Muscle layer of duodenum (tissue), 2 donors: ENCODE results near the gene TMF1.

Source experiments
- H3K27ac ChIP-seq: one replicate; pipeline ENCODE4 v1.7.0; 2013; ENCODE audit warnings: mild to moderate bottlenecking, low read length
- H3K27me3 ChIP-seq: one replicate; pipeline ENCODE4 v1.7.0; 2013; ENCODE audit warnings: low read depth, mild to moderate bottlenecking, control low read depth, low read length
- H3K36me3 ChIP-seq, 2 donors: one replicate each; pipeline ENCODE4 v1.7.0; 2013; ENCODE audit warnings: low read length in 2 of 2, control low read depth in 1 of 2, mild to moderate bottlenecking in 1 of 2; ENCODE audit not compliant: insufficient read depth in 2 of 2, control insufficient read depth in 1 of 2
- H3K4me1 ChIP-seq, 2 donors: one replicate each; pipeline ENCODE4 v1.7.0; 2013; ENCODE audit warnings: low read length in 2 of 2, mild to moderate bottlenecking in 2 of 2, control low read depth in 1 of 2, moderate library complexity in 1 of 2; ENCODE audit not compliant: insufficient read depth in 2 of 2, control insufficient read depth in 1 of 2
- H3K4me3 ChIP-seq, 2 donors: one replicate each; pipeline ENCODE4 v1.7.0; 2013; ENCODE audit warnings: low read length in 2 of 2, low read depth in 1 of 2, mild to moderate bottlenecking in 1 of 2
- H3K9me3 ChIP-seq, 2 donors: one replicate each; pipeline ENCODE4 v1.7.0; 2013; ENCODE audit warnings: low read length in 2 of 2, control low read depth in 1 of 2, mild to moderate bottlenecking in 1 of 2; ENCODE audit not compliant: control insufficient read depth in 1 of 2
- donor health status: healthy.

TMF1 gene

DNA sequence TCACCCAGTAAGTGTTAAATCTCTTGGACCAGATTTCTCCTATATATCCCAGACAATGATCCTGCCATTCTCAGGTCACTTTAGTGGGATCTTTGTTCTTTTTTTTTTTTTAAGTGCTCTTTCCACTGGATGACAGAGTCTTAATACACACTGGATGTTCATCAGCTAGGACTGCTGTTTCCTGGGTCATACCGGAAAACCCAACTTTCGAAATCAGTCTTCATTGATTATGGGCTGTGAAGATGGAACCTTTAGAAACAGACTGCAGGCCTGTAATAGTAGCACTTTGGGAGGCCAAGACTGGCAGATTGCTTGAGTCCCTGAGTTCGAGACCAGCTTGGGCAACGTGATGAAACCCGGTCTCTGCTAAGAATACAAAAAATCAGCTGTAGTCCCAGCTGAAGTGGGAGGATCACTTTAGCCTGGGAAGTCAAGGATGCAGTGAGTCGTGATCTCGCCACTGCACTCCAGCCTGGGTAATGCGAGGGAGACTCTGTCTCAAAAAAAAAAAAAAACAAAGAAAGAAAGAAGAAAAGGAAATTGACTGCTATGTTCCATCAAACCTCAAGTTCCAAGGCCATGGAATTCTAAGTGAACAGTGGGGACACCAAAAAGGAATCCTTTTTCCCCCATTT lies 40.9 kb downstream of the TMF1 start:
- H3K9me3 ChIP-seq: no peaks in the 10 kb centered on the region
- H3K36me3 ChIP-seq: peaks cover 14 to 32% of the 10 kb centered on the region in 2 donors
- no peaks in the 10 kb centered on the region for H3K27me3 ChIP-seq
- peak overlapping the region; percentile 71 for H3K27ac ChIP-seq
- H3K4me3 ChIP-seq: no peak overlapping the region
- peaks cover 4 to 5% of the 10 kb centered on the region in 2 donors for H3K4me1 ChIP-seq

DNA sequence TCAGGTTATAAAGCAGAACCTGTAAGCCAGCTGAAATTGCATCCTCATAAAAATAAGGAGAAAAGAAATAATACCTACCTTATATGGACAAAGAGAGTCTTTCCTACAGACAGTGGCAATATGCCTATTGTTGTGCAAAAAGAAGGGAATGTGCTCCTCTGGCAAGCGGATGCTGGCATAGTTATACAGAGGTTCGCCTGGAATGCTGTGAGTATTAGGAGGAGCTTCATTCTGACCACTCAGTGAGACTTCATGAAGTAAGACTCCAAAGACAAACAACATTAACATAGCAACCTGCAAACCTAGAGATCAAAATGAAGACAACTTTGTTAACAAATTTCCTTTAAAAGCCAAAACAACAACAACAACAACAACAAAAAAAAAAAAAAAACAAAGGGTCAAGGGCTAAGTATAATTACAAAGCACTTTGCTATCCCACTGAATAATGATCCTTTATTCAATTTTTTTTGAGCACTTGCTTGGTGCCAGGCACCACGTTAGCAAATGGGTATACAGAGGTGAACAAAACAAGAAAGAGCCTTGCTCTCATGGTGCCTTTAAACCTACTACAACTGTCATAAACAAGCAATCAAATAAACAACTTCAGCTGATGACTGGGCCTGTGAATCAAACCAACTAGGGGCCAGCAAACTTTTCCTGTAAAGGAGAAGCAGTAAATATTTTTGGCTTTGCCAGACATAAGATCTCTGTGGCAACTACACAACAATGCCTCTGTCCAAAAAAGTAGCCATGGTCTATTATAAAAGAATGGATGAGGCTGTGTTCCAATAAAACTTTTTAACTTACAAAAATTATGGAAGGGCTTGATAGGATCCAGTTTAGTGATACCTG lies 42.3 kb downstream of the TMF1 start:
- Histone ChIP-seq H3K36me3 (peaks cover 14 to 44% of the 10 kb centered on the region in 2 donors), H3K9me3 (no peaks in the 10 kb centered on the region), H3K4me3 (peak overlapping the region in 1 of 2 donors; percentile 2), H3K4me1 (peaks cover 4 to 5% of the 10 kb centered on the region in 2 donors), H3K27me3 (no peaks in the 10 kb centered on the region), H3K27ac (peak overlapping the region; percentile 42)

DNA sequence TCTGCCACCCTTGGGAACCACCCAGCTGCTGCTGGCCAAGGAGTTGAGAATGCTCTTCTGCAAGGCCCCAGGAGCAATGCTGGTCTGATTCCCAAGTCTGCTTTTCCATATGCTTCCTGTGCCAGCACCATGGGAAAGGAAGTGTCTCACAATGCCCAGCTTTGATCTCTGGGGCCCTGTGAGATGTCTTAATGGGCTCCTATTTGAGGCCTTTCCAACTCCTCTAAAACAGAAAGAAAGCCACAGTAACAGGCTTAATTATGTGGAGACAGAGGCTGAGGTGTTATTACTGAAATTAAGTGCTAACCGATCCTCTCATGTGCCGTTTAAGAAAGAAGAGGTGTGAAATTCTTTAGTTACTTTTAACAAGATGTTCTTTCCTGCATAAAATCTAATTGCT lies 43.2 kb downstream of the TMF1 start:
- Histone ChIP-seq H3K4me1 (peaks cover 1 to 4% of the 10 kb centered on the region in 2 donors), H3K4me3 (peak overlapping the region in 1 of 2 donors; percentile 2), H3K27ac (no peak overlapping the region)

DNA sequence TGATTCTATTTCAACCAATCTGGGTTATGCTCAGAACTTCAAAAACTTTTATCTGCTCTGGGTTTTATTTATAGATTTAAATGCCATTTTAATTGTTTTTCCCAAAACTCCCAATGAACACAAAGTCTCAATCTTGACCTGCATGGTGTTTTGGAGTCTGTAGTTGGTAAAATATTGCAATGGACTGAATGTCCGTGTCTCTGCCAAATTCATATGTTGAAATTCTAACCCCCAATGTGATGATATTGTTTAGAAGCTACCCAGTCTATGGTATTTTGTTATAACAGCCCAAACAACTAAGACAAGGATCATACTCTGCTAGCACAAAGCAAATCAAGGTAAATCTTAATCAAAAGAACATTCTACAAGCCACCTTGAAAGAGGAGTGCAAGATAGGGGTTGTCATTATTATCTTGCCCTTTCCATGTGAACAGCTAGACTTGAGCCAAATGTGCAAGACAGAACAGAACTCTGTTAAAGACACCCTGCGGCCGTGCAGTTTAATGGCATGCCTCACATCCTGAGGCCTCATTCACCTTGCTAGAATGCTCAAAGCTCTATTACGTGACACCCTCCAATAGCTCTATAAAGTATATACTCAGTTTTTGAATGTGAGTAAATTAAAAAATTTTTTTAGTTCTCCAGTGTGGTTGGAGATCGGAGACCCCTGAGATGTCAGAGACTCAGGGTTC lies 46.2 kb downstream of the TMF1 start:
- peaks cover 14 to 69% of the 10 kb centered on the region in 2 donors for H3K36me3 ChIP-seq
- peaks cover 0 to 4% of the 10 kb centered on the region in 2 donors for H3K4me1 ChIP-seq
- H3K4me3 ChIP-seq: no peak overlapping the region
- H3K27ac ChIP-seq: no peak overlapping the region
- no peaks in the 10 kb centered on the region for H3K27me3 ChIP-seq
- H3K9me3 ChIP-seq: no peaks in the 10 kb centered on the region

More for the DNA sequence above, 43.2 kb downstream of the TMF1 start:
- Histone ChIP-seq H3K27me3 (no peaks in the 10 kb centered on the region), H3K9me3 (no peaks in the 10 kb centered on the region), H3K36me3 (peaks cover 14 to 52% of the 10 kb centered on the region in 2 donors)

DNA sequence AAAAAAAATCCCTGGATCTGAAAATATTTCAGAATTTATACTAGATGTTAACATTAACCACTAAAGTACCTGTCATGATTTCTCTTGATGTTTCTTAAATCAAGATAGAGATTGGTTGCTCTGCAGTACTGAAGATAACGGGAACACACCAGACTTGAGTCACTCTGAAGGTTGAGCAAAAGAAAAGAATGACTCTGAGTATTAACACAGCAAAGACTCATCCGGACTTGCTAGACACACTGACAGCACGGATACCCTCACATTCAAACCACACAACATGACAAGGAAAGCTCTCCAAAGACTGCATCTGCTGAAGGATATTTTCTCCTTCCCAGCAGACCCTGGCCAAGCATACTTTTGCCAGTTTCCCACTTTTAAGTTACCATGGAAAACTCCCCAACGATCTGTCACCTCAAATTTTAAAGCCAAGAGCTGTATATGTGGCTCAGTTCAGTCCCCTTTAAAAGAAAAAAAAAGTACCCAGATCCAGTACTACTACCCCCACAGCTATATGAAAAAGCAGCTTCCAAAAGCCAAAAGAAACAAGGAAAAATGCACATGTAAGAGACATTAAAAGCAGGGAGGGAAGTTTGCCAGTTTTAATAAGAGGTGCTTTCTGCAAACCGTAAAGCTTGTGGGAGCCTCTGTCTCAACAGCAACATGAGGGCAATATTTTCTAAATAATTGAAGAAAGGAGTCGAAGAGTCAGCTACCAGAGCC lies 46.9 kb downstream of the TMF1 start:
- H3K4me1 ChIP-seq: peaks cover 0 to 4% of the 10 kb centered on the region in 2 donors
- no peaks in the 10 kb centered on the region for H3K27me3 ChIP-seq
- peaks cover 14 to 66% of the 10 kb centered on the region in 2 donors for H3K36me3 ChIP-seq
- no peak overlapping the region for H3K27ac ChIP-seq
- H3K4me3 ChIP-seq: no peak overlapping the region
- H3K9me3 ChIP-seq: no peaks in the 10 kb centered on the region

DNA sequence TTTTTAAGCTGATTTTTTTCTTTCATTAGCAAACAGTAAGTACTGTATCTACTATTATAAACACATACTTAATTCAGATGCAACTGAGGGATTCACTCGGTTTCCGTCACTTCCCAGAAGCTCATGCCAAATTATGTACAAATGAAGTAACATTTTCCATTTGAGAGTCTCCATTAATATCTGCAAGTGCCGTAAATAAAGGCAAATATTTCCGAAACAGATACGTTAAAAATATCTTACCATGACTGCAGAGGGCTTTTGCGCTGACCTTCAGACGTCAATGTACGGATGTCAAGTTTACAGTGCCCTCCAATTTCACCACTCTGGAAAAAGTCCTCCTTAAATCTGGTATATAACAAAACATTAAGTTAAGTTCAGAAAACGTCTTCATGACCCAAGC lies 48.0 kb downstream of the TMF1 start:
- no peaks in the 10 kb centered on the region for H3K9me3 ChIP-seq
- no peak overlapping the region for H3K27ac ChIP-seq
- H3K4me3 ChIP-seq: no peak overlapping the region
- no peaks in the 10 kb centered on the region for H3K27me3 ChIP-seq
- H3K4me1 ChIP-seq: peaks cover 0 to 2% of the 10 kb centered on the region in 2 donors
- peaks cover 14 to 68% of the 10 kb centered on the region in 2 donors for H3K36me3 ChIP-seq

DNA sequence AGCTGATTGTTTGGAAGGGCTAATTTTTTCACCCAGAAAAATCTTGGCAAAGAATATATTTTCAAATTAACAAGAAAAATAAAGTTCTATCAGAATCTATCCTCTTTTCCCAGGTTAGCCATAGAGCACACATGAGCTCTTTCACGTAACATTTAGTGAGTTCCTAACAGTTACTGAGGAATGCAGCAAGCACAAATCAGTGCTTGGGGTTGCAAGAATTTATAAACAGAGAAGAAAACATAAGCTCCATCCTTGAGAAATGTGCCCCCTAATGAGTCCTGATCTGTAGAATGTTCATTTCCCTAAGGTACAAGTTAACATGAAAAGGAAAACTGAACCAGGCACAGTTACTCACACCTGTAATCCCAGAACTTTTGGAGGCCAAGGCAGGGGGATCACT lies 52.5 kb downstream of the TMF1 start:
- Histone ChIP-seq H3K27ac (no peak overlapping the region), H3K36me3 (peaks cover 30 to 67% of the 10 kb centered on the region in 2 donors), H3K27me3 (no peaks in the 10 kb centered on the region), H3K9me3 (no peaks in the 10 kb centered on the region), H3K4me1 (no peaks in the 10 kb centered on the region), H3K4me3 (no peak overlapping the region)

DNA sequence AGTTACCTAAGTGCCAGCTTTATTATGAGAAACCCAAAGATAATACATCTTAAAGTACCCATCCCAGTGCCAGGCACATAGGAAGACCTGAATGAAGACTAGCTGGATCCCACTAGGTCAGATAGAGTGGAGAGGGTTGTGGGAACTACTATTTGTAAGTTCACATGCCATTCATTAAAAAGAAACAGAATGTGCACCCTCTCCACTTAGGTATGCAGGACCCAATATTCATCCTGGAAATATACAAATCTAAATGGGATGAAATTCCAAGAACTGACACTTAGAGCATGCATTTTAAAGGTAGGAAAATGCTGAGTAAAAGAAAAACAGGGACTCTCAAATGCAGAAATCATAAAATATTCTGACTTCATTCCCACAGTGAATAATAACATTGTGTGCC lies 53.0 kb downstream of the TMF1 start:
- H3K27me3 ChIP-seq: no peaks in the 10 kb centered on the region
- H3K4me3 ChIP-seq: no peak overlapping the region
- H3K36me3 ChIP-seq: peaks cover 30 to 67% of the 10 kb centered on the region in 2 donors
- no peak overlapping the region for H3K27ac ChIP-seq
- no peaks in the 10 kb centered on the region for H3K4me1 ChIP-seq
- no peaks in the 10 kb centered on the region for H3K9me3 ChIP-seq

DNA sequence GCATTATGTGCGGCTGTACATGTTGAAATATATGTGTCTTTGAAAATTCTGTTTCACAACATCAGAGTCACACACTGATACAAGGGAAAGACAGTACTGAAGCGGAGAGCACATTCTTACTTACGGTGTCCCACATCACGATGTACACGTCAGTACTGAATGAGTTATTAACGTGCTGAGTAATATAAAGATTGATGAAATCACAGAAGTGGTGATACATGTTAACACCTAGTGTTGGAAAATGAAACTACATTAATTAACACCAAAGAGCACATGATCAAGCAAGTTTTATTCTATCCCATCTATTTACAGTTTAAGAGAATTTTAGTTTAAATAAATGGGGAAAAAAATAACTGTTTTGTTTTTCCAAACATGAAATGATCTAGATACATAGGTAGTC lies 54.2 kb downstream of the TMF1 start:
- H3K27ac ChIP-seq: no peak overlapping the region
- no peaks in the 10 kb centered on the region for H3K4me1 ChIP-seq
- no peaks in the 10 kb centered on the region for H3K9me3 ChIP-seq
- no peak overlapping the region for H3K4me3 ChIP-seq
- H3K27me3 ChIP-seq: no peaks in the 10 kb centered on the region
- peaks cover 30 to 73% of the 10 kb centered on the region in 2 donors for H3K36me3 ChIP-seq

DNA sequence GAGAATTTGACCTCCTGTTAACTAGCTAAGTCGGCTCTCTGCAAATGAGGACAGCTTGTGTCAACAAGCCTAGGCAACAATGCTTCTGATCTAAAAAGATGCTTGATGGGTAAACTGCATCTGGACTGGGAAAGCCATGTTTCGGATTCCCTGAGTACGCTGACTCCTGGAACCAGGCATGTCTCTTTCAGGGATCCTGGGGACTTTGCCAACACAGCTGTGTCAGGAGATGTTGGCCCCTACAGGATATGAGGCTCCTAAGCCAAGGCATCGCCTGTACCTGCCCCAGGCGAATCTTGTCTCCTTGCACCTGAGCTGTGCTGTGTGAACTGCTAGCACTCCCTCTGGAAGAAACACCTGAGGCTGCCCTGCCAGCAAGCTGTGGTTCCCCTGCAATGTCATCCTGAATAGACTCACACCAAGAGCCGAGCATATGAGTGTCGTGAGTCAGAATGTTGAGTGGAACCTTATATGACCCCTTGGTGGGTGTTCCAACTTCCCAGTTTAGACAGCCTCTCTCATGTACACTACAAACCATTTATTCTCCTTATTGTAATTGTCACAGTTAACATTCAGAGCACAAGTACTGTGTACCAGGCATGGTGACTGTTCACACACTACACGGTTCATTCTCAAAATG lies 55.7 kb downstream of the TMF1 start:
- H3K9me3 ChIP-seq: no peaks in the 10 kb centered on the region
- H3K27me3 ChIP-seq: no peaks in the 10 kb centered on the region
- H3K27ac ChIP-seq: no peak overlapping the region
- H3K4me3 ChIP-seq: no peak overlapping the region
- H3K36me3 ChIP-seq: peaks cover 31 to 64% of the 10 kb centered on the region in 2 donors
- H3K4me1 ChIP-seq: no peaks in the 10 kb centered on the region
